Adrenal gland (tissue), 12 donors: Measurements from ENCODE around the gene SFT2D1. TPM values are rescaled to one million over a fixed set of nuclear protein-coding genes. Genes with fewer than 3 reads are reported as not detected.

Experiments used
- DNase-seq, 7 donors: peaks; one replicate each; pipeline ENCODE4 v3.0.0-alpha.2; 2019 to 2020
- H3K27ac ChIP-seq, 5 donors: fragments of 200-600 bp; sonication (generic) in 4 of 5; 1 replicate in 3 of 5; 2 replicates in 2 of 5; pipeline versions ENCODE4 v1.5.1 to v1.8.0; 2016 to 2020; ENCODE audit warnings: mild to moderate bottlenecking in 1 of 5
- H3K27me3 ChIP-seq: fragments of 200-600 bp; 2 replicates; pipeline ENCODE4 v1.8.0; 2021
- H3K36me3 ChIP-seq, 2 donors: fragments of 200-600 bp; replicated peaks in 1 of 2; 1 replicate in 1 of 2; 2 replicates in 1 of 2; pipeline versions ENCODE4 v1.5.1 to v1.8.0; 2018 to 2022
- H3K4me1 ChIP-seq, 2 donors: fragments of 200-600 bp; replicated peaks in 1 of 2; 1 replicate in 1 of 2; 2 replicates in 1 of 2; pipeline versions ENCODE4 v1.5.1 to v1.8.0; 2018 to 2021
- H3K4me3 ChIP-seq, 4 donors: fragments of 200-600 bp; sonication (generic) in 3 of 4; one replicate each; pipeline ENCODE4 v1.5.1; 2016 to 2018
- H3K9me3 ChIP-seq, 3 donors: fragments of 200-600 bp; sonication (generic) in 1 of 3; replicated peaks in 1 of 3; 1 replicate in 2 of 3; 2 replicates in 1 of 3; pipeline versions ENCODE4 v1.5.1 to v1.8.0; 2016 to 2021
- CTCF ChIP-seq, 6 experiments: fragments of 450-650 bp in 4 of 6; fragments of 200-600 bp in 2 of 6; sonication (generic) in 1 of 6; IDR thresholded peaks; 1 replicate in 5 of 6; 2 replicates in 1 of 6; pipeline versions ENCODE4 v1.5.1 to v1.8.0; 2016 to 2021; ENCODE audit warnings: antibody characterized with exemption in 6 of 6, mild to moderate bottlenecking in 2 of 6, moderate library complexity in 1 of 6
- POLR2A ChIP-seq, 2 donors: fragments of 450-650 bp; IDR thresholded peaks; one replicate each; pipeline ENCODE4 v1.6.1; 2017; ENCODE audit warnings: antibody characterized with exemption in 2 of 2, mild to moderate bottlenecking in 2 of 2, moderate library complexity in 1 of 2
- WGBS, 4 donors: extraction: QIAGEN DNeasy Blood & Tissue Kit in 2 of 4; methylation state at CpG; one replicate each; pipeline versions ENCODE4 v1.1.5 to v1.1.7; 2013 to 2017; 5-methylcytosine and 5-hydroxymethylcytosine counted together
- intact Hi-C, 2 donors: fragments of 100-400 bp; cut with DNase I; formaldehyde crosslinking; loops; one replicate each; pipeline versions ENCODE4 v1.14.1 to v1.15.0; 2022 to 2023
- polyA plus RNA-seq, 3 donors: library from polyadenylated mRNA; stranded (reverse); fragments of 200-250 nt in 2 of 3; fragments of 350-450 nt in 1 of 3; fragmentation: Illumina TruSeq in 1 of 3; extraction: RNeasy Lipid Tissue Mini Kit (QIAGEN cat#74804) in 1 of 3; gene quantifications; one replicate each; pipeline ENCODE4 v1.2.3, GENCODE V29; 2013 to 2014
- total RNA-seq, 9 donors: library from RNA; depleted of rRNA in 4 of 9; stranded (reverse); fragments of >200 nt in 4 of 9; fragments of 120-200 nt in 1 of 9; fragmentation: NEBNext Ultra II Directional in 1 of 9; extraction: Animal tissue kit (Norgen Biotek cat#: 25700) in 1 of 9; gene quantifications; one replicate each; pipeline versions ENCODE4 v1.1.0 to v1.2.4, GENCODE V29; 2013 to 2023
- donor health status: healthy with polysubstance abuse.
- donor health status: Bipolar disorder and iron deficiency.
- donor health status: DM: yes; HTN: yes; CAD: no.
- donor health status: DM: no; HTN: no; CAD: no.
- donor health status: DM: no; HTN: no; CAD: no.
- donor health status: DM: yes; HTN: yes; CAD: no.

Gene SFT2D1
- total and polyA plus RNA-seq, 12 donors, result 32.6 to 68.0 (median 46.2) TPM

DNA sequence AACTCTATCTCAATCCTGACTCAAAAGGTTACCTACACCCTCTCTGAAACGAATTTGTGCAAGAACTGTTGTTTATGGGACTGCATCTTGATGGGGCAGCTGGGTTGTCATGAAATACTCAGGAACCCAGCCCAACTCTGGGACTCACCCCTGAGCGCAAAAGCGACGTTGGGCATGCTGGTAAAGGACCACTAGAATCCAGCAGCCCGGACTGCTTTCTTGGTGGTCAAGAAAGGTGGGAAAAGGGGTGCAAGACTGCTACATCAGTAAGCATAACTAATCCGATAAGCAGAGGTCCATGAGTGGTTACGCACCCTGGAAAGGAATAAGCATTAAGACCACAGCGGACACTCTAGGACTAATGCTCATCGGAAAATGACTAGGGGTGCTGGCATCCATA, 27.9 kb downstream of the SFT2D1 start:
- WGBS, 4 donors, result 74 to 84% (median 79%) methylated on average over 9 of the region's 9 CpGs
- no peak for DNase-seq
- Histone ChIP-seq H3K9me3 (no peaks in the 10 kb centered on the region), H3K4me1 (no peaks in the 10 kb centered on the region), H3K4me3 (no peak overlapping the region), H3K36me3 (no peaks in the 10 kb centered on the region), H3K27me3 (no peaks in the 10 kb centered on the region), H3K27ac (no peak overlapping the region)
- intact Hi-C loops, result loop anchor here in 1 of 2 donors (5.0 kb wide), 1 partner anchor 88 kb away; no protein-coding TSS in a partner anchor
- TF ChIP-seq POLR2A (IDR thresholded peaks at IDR 0.05), result no peak
- TF ChIP-seq CTCF (IDR thresholded peaks at IDR 0.05), result no peak

DNA sequence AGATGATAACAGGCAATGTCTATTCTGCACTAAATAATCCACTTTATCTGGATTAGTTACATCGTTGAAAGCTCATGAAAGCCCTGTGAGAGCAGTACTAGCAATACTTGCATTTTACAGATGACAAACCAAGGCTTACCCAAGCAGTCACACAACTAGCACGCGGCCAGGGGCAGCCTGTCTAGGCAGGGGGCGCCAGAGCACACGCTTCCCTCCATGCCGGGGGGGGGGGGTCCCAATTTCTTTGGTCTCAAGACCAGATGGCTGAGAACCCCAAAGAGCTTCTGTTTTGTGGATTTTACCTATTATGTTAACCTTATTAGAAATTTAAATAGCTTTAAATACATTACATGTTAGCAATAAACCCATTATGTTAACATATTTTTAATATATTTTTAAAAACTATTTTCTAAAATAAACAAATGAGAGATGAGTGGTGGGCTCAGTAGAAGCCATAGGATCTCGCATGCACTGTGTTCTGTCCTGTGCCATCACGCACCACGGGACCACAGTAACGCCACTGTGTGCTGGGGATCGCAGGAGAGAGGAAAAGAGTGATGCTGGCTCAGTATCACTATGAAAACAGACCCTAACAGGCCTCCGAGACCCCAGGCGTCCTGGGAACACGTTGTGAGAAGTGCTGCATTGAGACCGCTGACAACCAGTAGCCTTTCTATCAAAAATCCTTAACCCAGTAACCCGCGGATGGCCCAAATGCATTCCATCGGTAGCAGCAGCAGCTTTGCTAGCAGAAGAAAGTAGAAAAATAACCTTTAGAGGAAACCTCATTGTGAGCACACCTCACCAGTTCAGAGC, 28.9 kb downstream of the SFT2D1 start:
- intact Hi-C loops, result loop anchor here in 1 of 2 donors (5.0 kb wide), 1 partner anchor 89 kb away; no protein-coding TSS in a partner anchor
- peak in 5 of 7 donors; percentile 38 to 49 (median 41) for DNase-seq

DNA sequence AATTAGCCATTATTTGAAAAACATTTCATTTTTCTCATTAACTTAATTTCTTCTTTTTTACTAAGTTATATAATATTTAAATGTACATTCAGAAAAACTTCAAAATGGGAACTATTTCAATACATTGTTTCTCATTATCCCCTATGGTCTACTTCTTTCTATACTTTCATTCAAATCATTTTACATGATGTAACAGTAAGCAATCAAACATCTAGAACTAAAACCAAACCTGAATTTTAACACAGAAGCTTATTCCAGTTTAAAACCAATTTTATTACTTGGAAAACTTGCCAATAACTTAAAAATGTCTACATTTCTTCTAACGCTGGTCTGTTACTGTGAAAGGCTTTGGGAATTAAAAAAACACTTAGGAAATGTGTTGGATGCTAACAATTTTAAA, 29.5 kb downstream of the SFT2D1 start:
- 66 to 76% (median 69%) methylated on average over 1 of the region's 1 CpG for WGBS, 4 donors

More for the DNA sequence above, 28.9 kb downstream of the SFT2D1 start:
- H3K27me3 ChIP-seq, result peaks cover 9% of the 10 kb centered on the region
- 45 to 54% (median 47%) methylated on average over 18 of the region's 18 CpGs for WGBS, 4 donors
- TF ChIP-seq CTCF (IDR thresholded peaks at IDR 0.05), result peak; percentile 41 to 65 (median 62)
- no peak for TF ChIP-seq POLR2A (IDR thresholded peaks at IDR 0.05)
- no peak overlapping the region for H3K4me3 ChIP-seq
- H3K4me1 ChIP-seq, result peaks cover 0 to under 1% of the 10 kb centered on the region in 2 donors
- H3K9me3 ChIP-seq, result no peaks in the 10 kb centered on the region
- no peak overlapping the region for H3K27ac ChIP-seq
- H3K36me3 ChIP-seq, result no peaks in the 10 kb centered on the region

More for the DNA sequence above, 29.5 kb downstream of the SFT2D1 start:
- Histone ChIP-seq H3K4me3 (no peak overlapping the region), H3K4me1 (peaks cover 0 to 7% of the 10 kb centered on the region in 2 donors), H3K36me3 (no peaks in the 10 kb centered on the region), H3K9me3 (no peaks in the 10 kb centered on the region), H3K27me3 (peaks cover 15% of the 10 kb centered on the region), H3K27ac (no peak overlapping the region)
- DNase-seq, result no peak
- intact Hi-C loops, result loop anchor here in 1 of 2 donors (5.0 kb wide), 1 partner anchor 89 kb away; no protein-coding TSS in a partner anchor
- TF ChIP-seq POLR2A (IDR thresholded peaks at IDR 0.05) (no peak), CTCF (IDR thresholded peaks at IDR 0.05) (no peak)
